Dermis microvascular lymphatic vessel endothelial cell (primary cell): ENCODE measurements around the gene IL6ST. TPM values are rescaled to one million over a fixed set of nuclear protein-coding genes. Genes with fewer than 3 reads are reported as not detected.
"Not testable (repeated sequence)": the region's sequence is repeated elsewhere in the genome, so short reads cannot be mapped to it uniquely, and the experiment has no call there.

Experiments
- DNase-seq, 2 donors: peaks; one replicate each; pipeline versions ENCODE4 v3.0.0 to v3.0.0-alpha.2; 2010; ENCODE audit warnings: low read depth in 2 of 2
- total RNA-seq: library from RNA; depleted of rRNA; stranded (reverse); fragments of >200 nt; gene quantifications from 2 replicates; pipeline ENCODE4 v1.2.1, GENCODE V29; 2014

Gene IL6ST
- 501 and 923 TPM in 2 replicates for total RNA-seq

GRCh38 chr5:55994495-55994997 is at the start of gene IL6ST:
Gene IL6ST, minus strand, starts transcription at chr5:55994963. Its CDS starts 18,685 bp downstream, at chr5:55976278.
- DNase-seq, result peak; percentile 88 to 91

GRCh38 chr5:56039985-56040384 is 45.2 kb upstream of the IL6ST start:
- peak in 1 of 2 donors; percentile 39 for DNase-seq

- not testable (repeated sequence) for DNase-seq
Measured at GRCh38 chr5:56038206-56038605, 43.4 kb upstream of the IL6ST start.

GRCh38 chr5:56037531-56038010 is 42.8 kb upstream of the IL6ST start:
- no peak for DNase-seq

- not testable (repeated sequence) for DNase-seq
Measured at GRCh38 chr5:56035394-56035793, 40.6 kb upstream of the IL6ST start.

- not testable (repeated sequence) for DNase-seq
Measured at GRCh38 chr5:56029871-56030630, 35.3 kb upstream of the IL6ST start.

- no peak for DNase-seq
Measured at GRCh38 chr5:56029457-56029856, 34.7 kb upstream of the IL6ST start.

GRCh38 chr5:56028708-56029107 is 33.9 kb upstream of the IL6ST start:
- DNase-seq, result no peak

GRCh38 chr5:56026863-56027300 is 32.1 kb upstream of the IL6ST start:
- no peak for DNase-seq

GRCh38 chr5:56025151-56025885 is 30.6 kb upstream of the IL6ST start:
- DNase-seq, result no peak

GRCh38 chr5:56024810-56025150 is 30.0 kb upstream of the IL6ST start:
- DNase-seq, result no peak

GRCh38 chr5:56023296-56023695 is 28.5 kb upstream of the IL6ST start:
- DNase-seq, result no peak

GRCh38 chr5:56019306-56020272 is 24.8 kb upstream of the IL6ST start:
- no peak for DNase-seq

GRCh38 chr5:56018832-56019231 is 24.1 kb upstream of the IL6ST start:
- no peak for DNase-seq

- DNase-seq, result not testable (repeated sequence)
Measured at GRCh38 chr5:56014701-56015100, 19.9 kb upstream of the IL6ST start.

- not testable (repeated sequence) for DNase-seq
Measured at GRCh38 chr5:56013939-56014338, 19.2 kb upstream of the IL6ST start.

GRCh38 chr5:56012281-56012963 is 17.7 kb upstream of the IL6ST start:
- DNase-seq, result peak in 1 of 2 donors; percentile 55

GRCh38 chr5:56011835-56012234 is 17.1 kb upstream of the IL6ST start:
- peak; percentile 55 to 68 for DNase-seq

- no peak for DNase-seq
Measured at GRCh38 chr5:56010431-56010830, 15.7 kb upstream of the IL6ST start.

GRCh38 chr5:56006600-56006999 is 11.8 kb upstream of the IL6ST start:
- no peak for DNase-seq

GRCh38 chr5:56006094-56006493 is 11.3 kb upstream of the IL6ST start:
- DNase-seq, result no peak
